Neural cell (in vitro differentiated cells): ENCODE measurements around the gene TMEM260.
"Not testable (repeated sequence)": the region's sequence is repeated elsewhere in the genome, so short reads cannot be mapped to it uniquely, and the experiment has no call there.

Experiments
- EP300 ChIP-seq: fragments of 450-650 bp; conservative IDR thresholded peaks from 2 replicates; pipeline ENCODE4 v1.6.1; 2014; ENCODE audit warnings: antibody characterized with exemption, mild to moderate bottlenecking, moderate library complexity; ENCODE audit not compliant: poor library complexity, severe bottlenecking
- EZH2 ChIP-seq: fragments of 200-600, 300-800 bp; shearing (Covaris generic), sonication (generic); IDR thresholded peaks from 2 replicates; pipeline ENCODE4 v1.6.1; 2014; ENCODE audit warnings: antibody characterized with exemption, low read length, borderline replicate concordance, mild to moderate bottlenecking; ENCODE audit not compliant: insufficient read depth, poor library complexity, severe bottlenecking
- REST ChIP-seq: IDR thresholded peaks from 2 replicates; pipeline ENCODE4 v1.6.1; 2012; ENCODE audit warnings: borderline replicate concordance
- SMC3 ChIP-seq: fragments of 450-650 bp; conservative IDR thresholded peaks from 2 replicates; pipeline ENCODE4 v1.6.1; 2014; ENCODE audit warnings: antibody characterized with exemption, mild to moderate bottlenecking, moderate library complexity; ENCODE audit not compliant: poor library complexity
- TAF1 ChIP-seq: IDR thresholded peaks from 2 replicates; pipeline ENCODE4 v1.6.1; 2012; ENCODE audit warnings: low read depth
- TF ChIP-seq, protein P1 (sequence below): fragments of 450-650 bp; IDR thresholded peaks from 2 replicates; pipeline ENCODE4 v1.5.1; 2014; ENCODE audit warnings: antibody characterized with exemption, mild to moderate bottlenecking, moderate library complexity; ENCODE audit not compliant: poor library complexity, severe bottlenecking

DNA sequence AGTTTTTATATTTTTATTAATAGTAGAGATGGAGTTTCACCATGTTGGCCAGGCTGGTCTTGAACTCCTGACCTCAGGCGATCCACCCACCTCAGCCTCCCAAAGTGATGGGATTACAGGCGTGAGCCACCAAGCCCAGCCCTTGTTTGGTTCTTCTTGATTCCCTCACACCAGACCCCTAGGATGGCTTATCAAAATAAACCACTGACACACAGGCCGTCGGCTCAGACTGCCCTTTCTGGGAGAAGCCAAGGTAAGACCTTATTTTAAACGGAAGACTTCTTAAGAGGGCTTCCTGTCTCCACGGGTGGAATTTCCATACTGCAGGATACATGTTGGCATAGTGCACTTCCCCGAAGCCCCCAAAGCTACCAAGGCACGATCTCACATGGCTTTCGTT lies 115.6 kb downstream of the TMEM260 start:
- not testable (repeated sequence) for TF ChIP-seq TAF1, REST, EZH2, SMC3, EP300
- TF ChIP-seq, protein P1, sequence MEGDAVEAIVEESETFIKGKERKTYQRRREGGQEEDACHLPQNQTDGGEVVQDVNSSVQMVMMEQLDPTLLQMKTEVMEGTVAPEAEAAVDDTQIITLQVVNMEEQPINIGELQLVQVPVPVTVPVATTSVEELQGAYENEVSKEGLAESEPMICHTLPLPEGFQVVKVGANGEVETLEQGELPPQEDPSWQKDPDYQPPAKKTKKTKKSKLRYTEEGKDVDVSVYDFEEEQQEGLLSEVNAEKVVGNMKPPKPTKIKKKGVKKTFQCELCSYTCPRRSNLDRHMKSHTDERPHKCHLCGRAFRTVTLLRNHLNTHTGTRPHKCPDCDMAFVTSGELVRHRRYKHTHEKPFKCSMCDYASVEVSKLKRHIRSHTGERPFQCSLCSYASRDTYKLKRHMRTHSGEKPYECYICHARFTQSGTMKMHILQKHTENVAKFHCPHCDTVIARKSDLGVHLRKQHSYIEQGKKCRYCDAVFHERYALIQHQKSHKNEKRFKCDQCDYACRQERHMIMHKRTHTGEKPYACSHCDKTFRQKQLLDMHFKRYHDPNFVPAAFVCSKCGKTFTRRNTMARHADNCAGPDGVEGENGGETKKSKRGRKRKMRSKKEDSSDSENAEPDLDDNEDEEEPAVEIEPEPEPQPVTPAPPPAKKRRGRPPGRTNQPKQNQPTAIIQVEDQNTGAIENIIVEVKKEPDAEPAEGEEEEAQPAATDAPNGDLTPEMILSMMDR = not testable (repeated sequence)
